HG02885 (cell line): Measurements from ENCODE around the gene LRRN2.
A peak's percentile ranks its signal among the peaks of the same experiment; 100 is the strongest.
"Not testable (repeated sequence)": the region's sequence is repeated elsewhere in the genome, so short reads cannot be mapped to it uniquely, and the experiment has no call there.

Experiments
- ATAC-seq: cut with Tn5 transposase; IDR thresholded peaks from one replicate; pipeline ENCODE4 v1.9.1; 2021; ENCODE audit warnings: mild to moderate bottlenecking; ENCODE audit not compliant: unreplicated experiment, poor library complexity

LRRN2 gene

DNA sequence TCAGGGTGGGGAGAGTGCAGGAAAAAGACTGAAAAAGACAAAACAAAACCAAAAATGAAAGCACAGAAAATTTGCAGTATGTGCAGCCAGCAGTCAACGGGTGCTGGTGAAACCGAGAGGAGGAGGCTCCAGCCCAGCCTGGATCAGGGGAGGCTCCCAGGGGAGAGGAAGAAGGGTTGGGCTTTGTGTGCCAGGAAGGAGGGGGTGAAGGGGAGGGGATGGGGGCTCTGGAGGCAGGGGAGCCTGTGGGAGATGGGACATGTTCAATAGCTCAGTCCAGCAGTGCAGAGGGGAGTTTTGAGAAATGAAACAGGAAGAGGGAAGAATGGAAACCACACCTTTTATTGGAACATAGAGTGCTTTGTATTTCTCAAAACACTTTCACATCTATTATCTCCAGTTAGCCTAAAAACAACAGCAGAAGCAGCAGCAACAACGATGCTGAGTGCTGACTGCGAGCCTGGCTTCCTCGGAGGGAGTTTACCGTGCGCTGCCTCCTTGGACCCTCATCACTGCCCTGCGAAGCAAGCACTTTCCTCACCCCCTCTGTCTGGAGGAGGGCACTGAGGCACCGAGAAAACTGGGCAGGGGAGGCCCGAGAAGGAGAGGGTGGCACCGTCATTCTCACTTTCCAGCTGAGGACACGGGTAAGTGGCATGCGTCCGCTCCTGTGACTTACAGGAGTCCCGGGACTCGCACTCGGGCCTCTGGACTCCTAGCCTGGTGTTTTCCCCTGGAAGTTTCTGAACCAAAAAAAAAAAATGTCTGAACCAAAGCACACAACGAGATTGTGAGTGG lies 106.5 kb downstream of the LRRN2 start:
- peak; percentile 69 for ATAC-seq

DNA sequence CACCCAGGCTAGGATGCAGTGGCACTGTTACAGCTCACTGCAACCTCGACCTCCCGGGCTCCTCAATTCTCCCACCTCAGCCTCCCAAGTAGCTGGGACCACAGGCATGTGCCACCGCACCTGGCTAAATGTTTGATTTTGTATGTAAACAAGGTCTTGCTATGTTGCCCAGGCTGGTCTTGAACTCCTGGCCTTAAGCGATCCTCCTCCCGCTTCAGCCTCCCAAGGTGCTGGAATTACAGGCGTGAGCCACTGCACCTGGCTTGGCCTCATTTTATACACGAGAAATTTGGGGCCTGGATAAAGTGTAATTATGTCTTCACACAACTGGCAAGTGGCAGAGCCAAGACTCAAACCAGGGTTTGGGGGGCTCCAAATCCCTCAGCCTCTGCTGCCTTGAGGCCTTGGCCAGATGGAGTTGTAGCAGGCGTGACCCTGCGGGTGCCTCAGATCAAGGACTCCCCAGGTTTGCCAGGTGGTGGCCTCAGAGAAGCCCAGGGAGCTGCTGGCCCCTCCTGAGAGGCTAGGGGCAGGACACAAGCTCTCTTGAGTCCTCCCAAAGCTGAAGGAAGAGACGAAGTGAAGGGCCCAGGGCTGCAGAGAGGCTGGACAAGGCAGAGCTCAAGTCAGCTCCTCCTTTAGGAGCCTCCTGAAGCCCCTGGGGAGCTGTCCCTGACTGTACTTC lies 107.6 kb downstream of the LRRN2 start:
- ATAC-seq = no peak

DNA sequence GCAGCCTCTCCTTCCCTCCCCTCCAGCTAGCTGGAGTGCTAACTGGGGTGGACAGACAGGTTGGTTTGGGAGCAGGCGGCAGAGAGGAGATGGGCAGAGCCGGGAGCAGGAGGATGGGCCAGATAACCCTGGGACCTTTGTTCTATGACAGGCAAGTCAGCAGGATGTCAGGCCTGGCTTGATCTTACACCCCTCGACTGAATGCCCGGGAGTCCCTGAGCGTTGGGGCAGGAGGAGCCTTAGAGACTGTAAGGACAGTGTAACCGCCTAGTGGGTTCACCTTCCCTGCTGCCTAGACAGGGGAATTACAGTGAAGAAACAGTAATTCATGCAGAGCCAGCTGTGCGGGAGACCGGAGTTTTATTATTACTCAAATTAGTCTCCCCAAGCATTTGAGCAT lies 109.1 kb downstream of the LRRN2 start:
- ATAC-seq = no peak

DNA sequence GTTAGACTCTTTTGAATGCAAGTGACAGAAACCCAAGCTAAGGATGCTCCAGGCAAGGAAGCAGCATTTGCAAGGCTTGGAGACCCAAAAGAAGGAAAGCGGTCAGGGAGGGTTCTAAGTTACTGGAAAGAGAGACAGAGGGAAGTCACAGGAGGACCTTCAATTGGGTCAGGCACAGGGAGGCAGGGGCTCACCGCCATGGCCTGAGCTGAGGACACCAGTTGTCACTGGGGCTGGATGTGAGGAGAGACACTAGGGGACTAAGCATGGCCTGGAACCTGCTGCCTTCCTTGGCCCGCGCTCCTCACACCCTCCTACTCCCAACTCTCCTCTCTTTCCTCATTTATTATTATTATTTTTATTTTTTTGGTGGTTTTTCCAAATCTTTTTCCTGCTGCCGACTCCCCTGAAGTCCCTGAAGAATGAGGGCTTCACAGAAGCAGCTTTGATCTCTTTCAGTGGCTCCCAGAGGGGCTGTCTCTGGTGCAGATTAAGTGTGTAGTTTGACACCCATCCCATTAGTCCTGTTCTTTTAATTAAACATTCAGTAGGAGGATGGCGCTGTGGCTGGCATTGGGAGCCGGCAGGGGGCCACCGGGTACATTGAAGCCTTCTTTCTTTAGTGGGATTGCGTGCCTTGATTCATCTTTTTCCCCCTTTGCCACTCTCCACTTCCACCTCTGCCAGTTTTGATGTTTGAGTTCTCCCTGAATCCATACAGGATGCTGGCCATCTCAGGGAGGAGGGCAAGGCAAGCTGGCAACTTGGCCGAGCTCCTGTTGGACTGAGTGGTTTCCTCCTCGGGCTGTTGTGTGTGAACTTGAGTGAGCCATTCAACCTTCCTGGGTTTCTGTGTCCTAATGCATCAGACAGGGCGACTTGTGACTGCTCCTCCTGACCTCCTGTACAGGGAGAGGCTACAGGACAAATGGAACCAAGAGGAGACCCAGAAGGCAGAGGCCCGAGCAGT lies 110.0 kb downstream of the LRRN2 start:
- ATAC-seq = no peak

DNA sequence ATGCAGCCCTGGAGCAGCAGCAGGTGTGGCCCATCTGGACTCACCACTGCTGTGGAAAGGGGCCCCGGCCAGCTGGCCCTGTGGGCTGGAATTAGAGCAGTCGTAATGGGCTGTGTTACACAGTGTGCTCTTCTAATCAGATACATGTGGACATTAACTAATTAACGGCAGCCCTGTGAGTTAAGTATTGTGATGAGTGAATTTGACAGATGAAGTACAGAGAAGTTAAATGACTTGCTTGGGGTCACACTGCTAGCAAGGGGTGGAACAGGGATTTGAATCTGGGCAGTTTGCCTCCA lies 110.7 kb downstream of the LRRN2 start:
- no peak for ATAC-seq

DNA sequence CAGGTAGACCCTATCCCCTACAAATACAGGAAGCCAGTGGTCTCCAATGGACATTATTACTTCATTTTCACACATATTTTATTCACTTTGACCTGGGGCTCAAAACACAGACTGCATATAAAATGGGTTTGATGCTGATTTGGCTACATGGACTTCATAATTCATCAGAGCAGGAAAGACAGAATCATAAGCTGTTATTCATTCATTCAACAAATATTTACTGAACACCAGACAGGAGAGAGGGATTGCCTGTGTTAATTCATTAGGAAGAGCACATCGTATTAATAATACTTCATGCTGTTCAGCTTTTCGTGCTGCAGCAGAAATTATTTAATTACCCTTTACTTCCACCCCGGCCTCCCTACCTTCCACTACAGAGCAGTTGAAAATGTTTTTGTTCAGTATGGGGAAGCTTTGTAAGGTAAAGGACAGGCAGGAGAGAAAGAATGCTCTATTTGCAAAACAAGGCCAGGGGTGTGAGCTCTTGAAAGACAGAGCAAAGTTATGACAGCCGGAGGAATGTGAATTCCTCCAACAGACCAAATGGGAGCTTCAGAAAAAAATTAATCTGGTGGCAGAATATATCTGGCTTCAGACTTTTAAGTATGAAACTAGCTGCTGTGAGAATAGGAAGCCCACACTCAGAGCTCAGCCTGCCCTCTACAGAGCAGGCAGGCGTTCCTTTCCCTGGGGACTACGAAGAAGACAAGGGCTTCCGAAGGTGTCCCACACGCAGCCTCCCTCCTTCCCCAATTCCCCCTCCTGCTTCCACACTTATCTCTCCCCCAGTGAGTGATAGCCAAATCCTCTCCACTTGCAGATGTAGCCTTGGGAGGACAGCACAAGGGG lies 111.3 kb downstream of the LRRN2 start:
- ATAC-seq = no peak

DNA sequence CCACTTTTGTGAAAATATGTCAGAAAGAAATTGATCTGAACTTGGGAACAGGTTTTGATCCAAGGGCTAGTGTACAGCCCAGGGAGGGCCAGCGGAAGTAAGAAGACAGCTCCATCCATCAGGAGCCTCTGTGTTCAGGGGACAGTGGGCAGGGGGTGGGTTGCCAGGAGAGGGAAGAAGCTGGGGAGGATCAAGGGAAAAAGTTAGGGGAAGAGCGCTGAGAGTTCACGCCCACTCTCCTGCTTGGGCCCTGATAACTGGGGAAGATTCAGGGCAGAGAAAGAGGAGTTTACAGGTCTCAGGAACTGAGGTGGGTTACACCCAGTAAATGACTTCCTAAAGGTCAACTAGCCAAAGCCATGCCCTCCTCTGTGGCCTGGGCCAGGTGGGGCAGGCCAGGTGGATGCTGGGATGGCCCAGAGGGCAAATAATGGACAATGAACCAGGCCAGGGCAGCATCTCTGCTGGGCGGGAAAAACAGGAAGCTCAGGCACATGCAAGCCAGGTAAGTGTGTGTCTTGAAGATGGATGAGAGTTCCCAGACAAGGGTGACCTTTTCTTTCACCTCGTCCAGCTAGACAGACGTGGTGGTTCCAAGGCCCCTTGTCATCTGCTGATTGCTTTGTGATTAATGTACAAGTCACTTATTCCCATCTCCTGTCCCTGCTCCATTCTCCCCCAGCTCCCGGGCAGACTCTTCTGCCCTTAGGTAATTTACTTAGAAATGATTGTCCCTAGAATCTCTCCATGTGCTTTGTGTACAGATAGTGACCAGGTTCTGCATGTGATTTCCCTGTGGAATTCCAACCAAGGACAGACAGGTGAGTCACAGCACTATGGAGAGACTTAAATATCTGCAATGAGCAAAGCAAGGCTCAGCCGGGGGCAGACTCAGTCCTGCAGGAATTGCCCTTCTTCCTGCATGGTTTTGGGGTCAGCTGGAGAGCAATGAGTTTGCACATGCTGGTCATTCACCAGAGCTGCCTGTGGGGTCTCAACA lies 112.3 kb downstream of the LRRN2 start:
- no peak for ATAC-seq

DNA sequence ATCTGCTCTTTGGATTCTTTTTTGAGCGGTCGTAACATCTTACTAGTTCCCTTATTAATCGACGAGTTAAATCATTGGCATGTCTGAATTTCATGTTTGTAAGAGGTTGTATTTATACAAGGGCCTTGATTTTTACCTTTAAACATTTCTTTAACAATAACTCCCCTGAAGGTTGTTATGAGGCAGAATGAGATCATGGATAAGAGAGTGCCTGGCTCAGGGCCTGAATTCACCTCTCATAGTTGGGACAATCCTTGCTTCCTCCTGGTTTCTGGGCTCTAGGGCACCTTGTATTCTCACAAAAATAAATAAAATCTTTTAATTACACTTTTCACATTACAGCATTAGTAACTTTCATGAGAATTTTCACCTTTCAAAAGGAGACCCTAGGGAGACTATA lies 113.9 kb downstream of the LRRN2 start:
- no peak for ATAC-seq

DNA sequence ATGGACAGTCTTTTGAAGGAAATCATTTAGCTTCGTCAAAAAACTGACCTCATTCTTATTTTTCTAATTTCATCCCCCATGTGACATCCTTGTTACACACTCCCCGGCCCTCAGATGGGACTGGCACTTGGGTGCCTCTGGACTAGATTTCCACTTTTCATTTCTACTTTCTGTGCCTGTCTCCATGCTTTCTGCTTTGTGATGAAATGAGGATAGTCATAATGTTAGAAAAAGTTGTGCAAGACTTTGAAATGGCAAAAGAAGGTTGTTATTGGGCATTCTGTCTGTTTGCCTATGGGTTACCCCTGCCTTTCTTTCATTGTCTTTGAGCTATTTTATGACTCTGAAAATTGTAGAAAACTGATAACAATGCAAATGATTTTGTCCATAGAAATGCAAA lies 114.4 kb downstream of the LRRN2 start:
- ATAC-seq = no peak

DNA sequence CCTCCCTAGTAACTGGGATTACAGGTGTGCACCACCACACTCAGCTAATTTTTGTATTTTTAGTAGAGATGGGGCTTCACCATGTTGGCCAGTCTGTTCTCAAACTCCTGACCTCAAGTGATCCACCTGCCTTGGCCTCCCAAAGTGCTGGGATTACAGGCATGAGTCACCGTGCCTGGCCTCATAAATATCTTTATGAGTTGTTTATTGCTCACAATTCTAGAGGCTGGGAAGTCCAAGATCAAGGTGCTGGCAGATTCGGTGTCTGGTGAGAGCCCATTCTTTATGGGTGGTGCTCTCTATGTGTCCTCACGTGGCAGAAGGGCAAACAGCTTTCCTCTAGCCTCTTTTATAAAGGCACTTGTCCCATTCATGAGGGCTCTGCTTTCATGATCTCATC lies 115.5 kb downstream of the LRRN2 start:
- ATAC-seq = not testable (repeated sequence)

DNA sequence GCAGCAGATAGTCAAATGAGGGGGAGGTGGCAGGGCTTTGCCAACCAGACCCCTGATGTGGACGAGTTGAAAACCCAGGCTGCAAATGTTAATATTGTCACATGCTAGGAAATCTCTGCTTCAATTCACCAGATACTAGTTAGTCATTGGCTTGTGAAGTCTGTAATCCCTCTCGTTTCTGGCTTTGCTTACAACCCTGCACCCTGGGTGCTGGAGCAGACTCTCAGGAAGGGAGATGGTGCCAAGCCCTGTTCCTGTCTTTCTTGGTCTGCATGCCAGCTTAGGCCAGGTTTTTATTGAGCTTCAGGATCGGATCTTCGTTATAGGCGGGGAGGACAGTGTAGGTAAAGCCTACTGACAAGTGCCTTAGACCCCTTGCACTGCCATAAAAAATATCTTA lies 116.1 kb downstream of the LRRN2 start:
- ATAC-seq = no peak

DNA sequence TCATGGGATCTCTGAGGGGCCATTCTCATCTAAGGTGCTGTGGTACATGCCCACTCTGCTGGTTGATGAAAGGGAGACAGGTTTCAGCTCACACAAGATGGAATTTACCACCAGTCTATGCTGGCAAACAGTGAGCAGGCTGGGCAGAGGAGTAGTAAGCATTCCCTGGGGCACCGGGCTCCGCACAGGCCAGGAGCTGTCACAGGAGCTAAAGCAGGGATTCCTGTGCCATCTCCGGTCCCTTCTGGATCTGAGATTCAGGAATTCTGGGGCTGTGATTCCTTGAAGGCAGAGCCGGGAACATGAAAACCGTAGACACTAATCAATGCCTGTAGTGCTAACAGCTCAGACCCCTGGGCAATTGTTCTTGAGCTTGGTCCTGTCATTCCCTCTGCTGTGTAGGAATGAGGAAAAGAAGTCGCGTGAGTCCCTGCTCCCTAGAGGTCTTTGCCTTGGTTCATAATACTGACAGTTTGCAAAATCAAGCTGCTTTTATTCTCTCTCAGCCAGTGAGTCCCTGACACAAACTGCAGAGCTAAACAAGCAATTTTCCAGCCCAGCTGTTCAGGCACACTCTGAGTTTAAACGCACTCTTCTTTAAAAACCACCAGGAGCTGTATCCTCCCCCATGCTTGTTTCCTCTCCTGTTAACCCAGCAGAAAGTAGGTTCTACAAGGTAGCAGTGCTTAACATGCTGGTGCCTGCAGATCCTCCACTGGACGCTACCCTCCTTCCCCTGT lies 116.8 kb downstream of the LRRN2 start:
- ATAC-seq = no peak
